ENCODE data around the gene MAPKAPK2. TPM values are rescaled to one million over a fixed set of nuclear protein-coding genes. Genes with fewer than 3 reads are reported as not detected.

The MAPKAPK2 gene
- total RNA-seq, 1 donor from 2014 or later: 20.7 TPM

DNA sequence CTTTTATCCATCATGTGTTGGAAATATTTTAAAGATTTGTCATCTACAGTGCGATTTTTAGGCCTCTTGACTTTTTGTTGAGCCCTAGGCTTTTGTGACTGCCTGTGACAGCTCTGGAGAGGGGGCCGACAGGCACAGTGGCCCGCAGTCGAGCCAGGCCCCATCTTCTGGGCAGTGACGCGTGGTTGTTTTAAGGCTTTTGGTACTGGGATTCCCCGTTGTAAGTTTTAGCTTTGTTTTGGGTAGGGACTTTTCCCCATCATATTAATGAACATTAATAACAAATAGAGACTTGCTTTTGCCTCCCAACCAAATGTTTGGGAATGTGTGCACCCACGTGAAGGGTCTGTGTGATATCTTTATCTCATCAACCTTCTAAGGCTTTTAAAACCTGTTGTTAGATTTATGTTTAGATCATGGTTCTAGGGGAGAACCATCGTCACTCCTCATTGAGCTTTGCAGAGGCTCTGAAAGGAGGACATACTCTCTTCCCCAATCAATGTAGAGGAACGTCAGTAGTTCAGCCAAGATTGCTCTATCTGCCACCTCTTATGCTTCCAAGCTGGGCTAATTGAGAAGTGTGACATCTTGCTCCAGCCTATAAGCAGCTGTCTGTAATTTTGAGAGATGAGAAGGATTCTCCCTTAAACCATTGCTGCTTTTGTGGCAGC, 34.6 kb downstream of the MAPKAPK2 start:
- DNase-seq (ENCODE audit: low spot score): no peak

DNA sequence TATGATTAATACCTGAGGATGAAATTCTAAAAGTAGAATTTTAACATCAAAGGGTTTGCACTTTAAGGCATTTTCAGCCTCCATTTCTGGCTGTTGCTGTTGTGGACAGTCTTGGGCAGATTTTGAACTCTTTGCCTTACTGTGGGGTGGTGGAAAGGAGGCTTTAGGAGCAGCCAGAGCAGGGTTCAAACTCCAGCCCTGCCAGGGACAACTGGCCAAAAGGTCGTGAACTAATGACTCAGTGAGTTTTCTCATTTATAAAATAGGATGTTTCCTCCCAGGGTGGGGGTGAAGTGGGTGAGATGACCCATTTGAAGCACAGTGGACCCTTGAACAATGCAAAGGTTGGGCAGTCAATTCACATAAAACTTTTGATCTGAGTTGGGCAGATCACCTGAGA, 36.7 kb downstream of the MAPKAPK2 start:
- DNase-seq (ENCODE audit: low spot score): no peak

DNA sequence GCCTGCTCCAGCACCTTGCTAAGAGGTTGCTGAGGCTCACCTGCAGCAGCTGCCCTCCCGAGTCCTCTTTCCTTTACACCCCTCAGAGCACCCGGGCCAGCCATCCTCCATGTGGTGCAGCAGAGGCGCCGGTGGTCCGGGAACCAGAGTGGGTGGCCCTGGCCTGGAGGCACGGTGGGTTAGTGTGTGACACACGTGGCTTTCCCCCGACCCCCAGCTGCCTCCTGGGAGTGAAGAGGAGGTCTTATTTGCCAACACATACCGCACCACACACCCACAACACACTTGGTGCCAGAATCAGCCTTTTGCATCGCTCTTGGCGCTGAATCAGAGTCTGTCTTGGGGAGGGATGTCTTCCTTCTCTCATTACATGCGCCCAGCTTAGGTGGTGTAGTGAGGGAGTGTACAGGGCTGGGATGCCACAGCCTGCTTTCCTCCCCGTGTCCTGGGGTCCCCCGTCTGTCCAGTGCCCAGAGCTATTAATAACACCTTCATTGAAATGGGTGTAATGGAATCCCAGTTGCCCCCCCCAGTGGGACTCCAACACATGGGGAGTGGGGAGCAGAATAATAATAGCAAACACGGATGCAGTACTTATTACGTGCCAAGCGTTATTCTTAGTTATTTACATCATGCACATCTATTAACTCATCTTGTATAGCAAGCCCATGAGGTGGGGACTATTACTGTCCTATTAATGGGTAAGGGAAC, 38.2 kb downstream of the MAPKAPK2 start:
- no peak for DNase-seq (ENCODE audit: low spot score)

DNA sequence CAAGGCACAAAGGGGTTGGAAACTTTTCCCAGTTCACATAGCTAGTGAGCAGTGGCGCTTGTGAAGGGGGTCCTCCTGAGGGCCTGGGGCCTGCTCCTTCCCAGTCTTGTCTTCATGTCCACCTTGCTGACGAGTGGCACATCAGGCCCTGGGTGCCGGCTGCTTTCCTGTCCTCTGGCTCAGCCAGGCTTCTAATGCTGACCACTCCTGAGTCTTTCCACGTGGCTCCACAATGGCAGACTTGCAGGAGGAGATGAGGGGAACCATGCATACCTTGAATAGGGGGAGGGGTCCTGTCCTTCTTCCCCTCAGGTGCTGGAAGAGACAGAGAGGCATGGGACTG, 38.7 kb downstream of the MAPKAPK2 start:
- DNase-seq (ENCODE audit: low spot score): no peak

DNA sequence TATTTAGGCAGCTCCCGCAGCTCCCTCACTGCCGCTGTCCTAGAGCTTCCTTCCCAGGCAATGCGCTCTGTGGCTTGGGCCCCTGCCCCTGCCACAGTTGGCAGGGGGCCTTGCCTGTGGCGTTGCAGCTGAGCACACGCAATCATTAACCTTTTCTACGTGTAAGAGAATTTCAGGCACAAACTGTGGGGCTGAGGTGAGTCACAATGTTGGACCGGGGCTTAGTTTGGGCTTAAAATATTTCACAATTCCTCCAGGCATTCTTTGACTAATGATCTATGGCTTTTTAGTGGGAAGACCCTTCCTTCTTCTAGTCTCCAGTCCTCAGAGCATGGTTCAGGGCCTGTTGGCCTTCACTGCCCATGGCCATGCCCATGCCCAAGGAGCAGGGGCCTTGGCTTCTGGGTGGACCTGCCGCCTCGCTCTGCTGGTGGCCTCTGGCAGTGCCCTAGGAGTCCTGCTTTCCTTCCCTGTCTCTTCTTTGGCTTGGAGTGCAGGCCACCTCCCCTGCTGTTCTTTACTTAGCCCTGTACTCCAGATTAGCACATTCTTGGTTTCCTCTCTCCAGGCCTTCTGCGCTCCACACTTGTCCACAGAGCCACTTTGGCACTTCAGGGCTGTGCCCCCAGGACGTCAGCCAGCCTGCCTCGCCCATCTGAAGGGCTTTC, 39.2 kb downstream of the MAPKAPK2 start:
- no peak for DNase-seq (ENCODE audit: low spot score)

DNA sequence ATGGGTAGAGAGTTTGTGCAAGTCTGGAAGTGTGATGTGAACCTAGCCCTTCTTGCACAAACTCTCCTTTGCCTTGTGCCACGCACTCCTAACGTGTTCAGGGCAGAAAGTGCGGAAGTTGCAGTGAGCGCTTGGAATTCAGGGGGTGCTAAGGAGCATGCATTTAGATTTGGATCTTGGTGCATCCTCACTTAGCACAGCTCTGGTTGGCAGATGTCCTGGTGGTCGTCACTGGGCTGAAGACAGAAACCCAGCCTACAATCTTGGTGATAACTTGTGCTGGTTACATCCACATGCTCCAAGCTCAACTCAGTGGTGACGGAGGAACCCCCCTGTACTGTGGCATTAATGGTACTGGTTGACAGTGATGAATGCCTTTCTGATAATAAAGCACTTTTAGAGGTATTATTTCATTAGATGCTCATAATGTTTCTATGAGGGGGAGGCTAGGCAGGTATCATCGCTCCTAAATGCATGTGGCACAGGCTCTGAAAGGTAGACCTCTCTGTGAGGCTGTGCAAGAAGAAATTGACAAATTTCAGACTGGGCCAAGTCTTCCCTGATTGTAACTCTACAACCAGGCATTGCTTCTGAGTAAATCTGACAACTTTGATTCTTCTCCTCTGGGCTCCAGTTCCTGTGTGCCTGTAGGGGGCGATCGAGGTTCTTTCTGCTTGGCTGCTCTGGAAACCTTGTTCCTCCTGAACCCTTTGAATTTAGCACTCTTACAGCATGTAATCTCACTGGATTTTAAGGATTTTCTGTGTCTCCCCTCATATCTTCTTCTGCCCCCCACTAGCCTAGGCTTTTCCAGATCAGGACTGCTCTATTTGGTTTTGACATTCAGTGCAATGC, 40.6 kb downstream of the MAPKAPK2 start:
- peak; percentile 28 for DNase-seq (ENCODE audit: low spot score)

DNA sequence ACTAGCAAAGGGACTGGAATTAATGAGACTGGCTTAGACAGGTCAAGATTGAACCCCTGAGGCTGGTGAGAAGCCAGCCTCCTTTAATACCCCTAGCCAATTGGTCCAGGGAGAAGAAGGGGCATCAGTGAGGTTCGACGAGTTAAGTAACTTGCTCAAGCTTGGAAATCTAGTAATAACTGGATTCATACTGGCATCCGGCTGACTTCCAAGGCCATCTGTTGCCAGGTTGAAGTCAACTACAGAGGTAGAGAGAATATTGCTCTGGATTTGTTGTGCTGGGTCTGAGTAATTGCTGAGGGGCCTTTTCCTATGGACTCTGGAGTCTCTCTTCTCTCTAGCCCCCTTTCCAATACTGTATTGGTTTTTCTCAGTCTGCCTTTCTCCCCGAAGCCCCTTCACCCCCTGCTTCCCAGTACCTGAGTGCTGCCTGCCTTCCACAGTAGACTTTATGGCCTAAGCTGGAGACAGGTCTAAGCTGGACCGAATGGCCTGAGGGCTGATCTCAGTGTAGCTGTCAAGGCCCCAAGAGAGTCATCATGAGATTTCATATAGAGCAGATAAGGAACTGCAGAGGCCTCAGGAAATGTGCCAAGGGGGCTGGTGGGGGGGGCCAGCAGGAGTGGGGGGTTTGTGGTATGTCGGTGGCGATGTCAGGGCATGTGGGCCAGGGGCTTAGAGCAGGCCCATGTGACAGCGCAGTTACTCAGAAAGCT, 43.4 kb downstream of the MAPKAPK2 start:
- no peak for DNase-seq (ENCODE audit: low spot score)

DNA sequence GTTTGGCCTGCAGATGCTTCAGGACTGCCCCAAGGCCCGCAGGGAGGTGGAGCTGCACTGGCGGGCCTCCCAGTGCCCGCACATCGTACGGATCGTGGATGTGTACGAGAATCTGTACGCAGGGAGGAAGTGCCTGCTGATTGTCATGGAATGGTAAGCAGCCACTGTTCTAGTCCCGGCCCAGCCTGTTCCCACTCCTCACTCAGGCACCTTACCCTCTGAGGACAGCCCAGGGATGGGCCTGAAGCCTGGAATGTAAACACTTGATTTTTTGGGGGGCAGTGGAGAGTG, 43.9 kb downstream of the MAPKAPK2 start:
- no peak for DNase-seq (ENCODE audit: low spot score)

DNA sequence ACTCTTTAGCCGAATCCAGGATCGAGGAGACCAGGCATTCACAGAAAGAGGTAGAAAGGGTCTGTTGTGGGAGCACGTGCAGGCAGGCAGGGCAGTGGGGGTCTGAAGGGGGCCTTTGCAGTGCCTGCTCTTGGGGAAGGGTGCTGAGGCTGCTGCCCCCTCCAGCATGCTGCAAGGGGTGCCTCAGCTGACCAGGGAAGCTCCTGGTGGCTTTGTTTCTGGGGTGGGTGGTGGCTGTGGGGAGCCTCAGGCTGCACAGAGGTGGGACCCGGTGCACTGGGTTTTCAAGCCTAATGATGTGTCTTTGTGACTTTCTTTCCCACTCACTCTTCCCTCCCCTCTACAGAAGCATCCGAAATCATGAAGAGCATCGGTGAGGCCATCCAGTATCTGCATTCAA, 44.3 kb downstream of the MAPKAPK2 start:
- DNase-seq (ENCODE audit: low spot score): no peak

DNA sequence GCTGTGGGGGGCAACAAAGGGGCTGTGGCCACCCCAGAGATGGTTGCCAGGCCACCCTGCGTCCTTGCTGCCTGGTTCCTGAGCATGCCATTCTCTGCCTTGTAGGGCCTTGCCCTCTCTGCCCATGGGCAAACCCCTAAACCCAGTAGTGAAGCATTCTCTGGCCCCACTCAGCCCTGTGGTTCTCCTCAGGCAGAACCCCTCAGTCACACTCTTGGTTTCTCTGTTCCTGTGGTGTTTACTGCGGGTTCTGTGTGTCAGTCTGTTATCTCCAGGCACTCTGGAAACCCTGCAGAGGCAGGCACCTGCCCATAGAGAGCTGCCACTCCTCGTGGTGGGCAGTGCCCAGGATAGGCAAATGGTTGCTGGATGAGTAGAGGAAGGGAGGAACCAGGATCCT, 44.8 kb downstream of the MAPKAPK2 start:
- no peak for DNase-seq (ENCODE audit: low spot score)

DNA sequence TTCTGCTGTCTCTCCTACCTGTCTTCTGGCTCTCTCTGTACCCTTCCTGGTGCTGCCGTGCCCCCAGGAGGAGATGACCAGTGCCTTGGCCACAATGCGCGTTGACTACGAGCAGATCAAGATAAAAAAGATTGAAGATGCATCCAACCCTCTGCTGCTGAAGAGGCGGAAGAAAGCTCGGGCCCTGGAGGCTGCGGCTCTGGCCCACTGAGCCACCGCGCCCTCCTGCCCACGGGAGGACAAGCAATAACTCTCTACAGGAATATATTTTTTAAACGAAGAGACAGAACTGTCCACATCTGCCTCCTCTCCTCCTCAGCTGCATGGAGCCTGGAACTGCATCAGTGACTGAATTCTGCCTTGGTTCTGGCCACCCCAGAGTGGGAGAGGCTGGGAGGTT, 47.8 kb downstream of the MAPKAPK2 start:
- DNase-seq (ENCODE audit: low spot score): no peak

DNA sequence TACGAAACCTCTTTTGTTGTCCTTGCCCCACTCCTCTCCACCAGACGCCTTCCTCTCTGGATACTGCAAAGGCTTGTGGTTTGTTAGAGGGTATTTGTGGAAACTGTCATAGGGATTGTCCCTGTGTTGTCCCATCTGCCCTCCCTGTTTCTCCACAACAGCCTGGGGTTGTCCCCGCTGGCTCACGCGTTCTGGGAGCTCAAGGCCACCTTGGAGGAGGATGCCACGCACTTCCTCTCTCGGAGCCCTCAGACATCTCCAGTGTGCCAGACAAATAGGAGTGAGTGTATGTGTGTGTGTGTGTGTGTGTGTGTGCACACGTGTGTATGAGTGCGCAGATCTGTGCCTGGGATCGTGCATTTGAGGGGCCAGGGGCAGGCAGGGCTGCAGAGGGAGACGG, 48.3 kb downstream of the MAPKAPK2 start:
- DNase-seq (ENCODE audit: low spot score): no peak

DNA sequence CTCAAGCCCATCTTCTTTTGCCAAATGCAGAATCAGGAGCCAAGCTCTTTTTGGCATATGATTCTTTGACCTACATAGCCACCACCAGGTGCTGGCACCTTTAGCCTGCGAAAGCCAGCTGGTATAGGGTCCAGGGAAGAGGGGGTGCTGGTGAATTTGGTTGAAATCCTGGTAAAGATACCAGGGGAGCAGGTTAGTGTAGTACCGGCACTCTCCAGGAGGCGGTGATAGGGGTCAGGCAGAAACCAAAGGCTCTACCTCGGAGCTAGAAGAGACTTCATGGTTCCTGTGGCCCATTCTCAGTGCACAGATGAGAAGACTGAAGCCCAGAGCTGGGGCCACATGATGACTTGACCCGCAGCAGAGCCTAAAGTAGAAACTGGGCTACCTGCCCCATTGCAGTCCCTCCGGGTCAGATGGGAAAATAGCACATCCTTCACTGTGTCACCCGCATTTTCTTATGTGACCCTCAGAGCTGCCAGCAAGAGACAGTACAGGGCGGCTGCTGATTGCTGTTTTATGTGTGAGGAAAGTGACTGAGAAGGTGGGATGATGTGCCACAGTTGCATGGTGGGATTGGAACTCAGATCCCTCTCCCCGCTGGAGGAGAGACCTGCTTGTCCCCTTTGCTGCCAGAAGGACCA, 49.9 kb downstream of the MAPKAPK2 start:
- no peak for DNase-seq (ENCODE audit: low spot score)

DNA sequence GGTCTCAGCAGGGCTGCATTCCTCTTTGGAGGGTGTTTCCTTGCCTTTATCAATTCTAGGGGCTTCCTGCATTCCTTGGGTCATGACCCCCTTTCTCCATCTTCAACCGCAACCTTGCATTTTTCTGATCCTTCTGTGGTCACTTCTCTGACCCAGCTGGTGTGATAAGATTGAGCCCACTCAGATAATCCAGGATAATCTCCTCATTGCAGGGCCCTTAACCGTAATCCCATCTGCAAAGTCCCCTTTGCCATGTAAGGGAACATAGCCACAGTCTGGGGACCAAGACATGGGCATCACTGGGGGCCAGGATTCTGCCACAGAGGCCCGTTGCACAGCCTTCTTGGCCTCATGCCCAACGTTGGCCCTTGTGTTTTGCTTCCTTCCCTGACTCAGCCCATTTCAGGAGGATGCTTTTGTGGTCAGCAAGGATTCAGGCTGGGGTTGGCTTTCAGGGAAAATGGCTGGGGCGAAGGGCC, 50.9 kb downstream of the MAPKAPK2 start:
- no peak for DNase-seq (ENCODE audit: low spot score)

DNA sequence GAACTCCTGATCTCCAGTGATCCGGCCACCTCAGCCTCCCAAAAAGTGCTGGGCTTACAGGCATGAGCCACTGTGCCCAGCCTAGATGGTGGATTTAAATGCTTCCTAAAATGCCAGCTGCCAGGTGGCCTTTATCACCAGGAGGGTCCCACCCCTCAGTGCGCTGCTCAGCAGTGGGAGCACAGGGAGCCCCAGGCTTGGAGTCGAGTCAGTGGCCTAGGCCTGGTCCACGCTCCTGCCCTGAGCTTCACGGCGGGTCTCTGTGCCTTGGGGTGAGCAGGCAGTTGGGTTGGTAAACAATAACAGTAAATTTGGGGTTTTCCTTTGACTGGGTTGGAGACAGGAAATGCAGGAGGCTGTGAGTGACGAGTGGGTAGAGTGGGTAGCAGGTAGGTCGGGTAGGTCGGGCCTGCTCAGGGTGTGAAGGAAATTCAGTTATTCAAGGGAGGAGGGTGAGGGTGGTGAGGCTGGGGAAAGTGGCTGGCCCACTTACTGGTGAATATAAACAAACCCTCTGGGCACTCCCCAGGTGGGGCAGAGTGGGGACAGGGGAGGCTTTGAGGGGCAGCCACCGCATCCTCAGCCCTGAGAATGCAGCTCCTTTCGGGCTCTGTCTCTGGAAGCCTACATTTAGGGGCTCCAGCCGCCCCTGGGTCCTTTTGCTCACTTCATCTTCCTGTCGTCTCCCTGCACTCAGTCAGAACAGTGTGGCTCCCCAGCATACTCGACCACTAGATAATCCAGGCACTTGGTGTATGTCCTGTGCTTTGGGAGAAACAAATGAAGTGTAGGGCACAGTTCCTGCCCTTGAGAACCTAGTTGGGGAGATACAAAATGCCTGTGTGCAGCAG, 52.4 kb downstream of the MAPKAPK2 start:
- no peak for DNase-seq (ENCODE audit: low spot score)

DNA sequence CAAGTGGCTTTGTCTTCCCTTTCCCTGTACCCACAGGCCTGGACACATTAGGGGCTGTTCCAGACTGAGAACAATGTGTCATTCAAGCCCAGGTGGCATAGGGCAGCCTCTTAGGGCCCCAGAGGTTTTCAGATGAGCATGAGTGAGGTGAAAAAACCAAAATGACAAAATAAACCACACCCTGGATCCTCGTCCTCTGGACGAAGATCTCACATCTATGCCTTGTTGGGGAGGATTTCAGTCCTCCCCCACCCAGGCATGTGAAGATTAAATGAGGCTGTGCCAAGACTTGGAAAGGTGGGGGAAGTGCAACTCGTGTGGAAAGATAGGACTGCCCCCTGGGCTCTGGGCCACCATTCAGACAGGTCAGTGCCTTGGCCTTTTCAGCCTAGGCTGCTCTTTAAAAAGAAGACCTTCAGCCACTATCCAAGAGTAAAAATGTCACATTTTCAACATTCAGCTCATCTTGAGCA, 53.1 kb downstream of the MAPKAPK2 start:
- no peak for DNase-seq (ENCODE audit: low spot score)

DNA sequence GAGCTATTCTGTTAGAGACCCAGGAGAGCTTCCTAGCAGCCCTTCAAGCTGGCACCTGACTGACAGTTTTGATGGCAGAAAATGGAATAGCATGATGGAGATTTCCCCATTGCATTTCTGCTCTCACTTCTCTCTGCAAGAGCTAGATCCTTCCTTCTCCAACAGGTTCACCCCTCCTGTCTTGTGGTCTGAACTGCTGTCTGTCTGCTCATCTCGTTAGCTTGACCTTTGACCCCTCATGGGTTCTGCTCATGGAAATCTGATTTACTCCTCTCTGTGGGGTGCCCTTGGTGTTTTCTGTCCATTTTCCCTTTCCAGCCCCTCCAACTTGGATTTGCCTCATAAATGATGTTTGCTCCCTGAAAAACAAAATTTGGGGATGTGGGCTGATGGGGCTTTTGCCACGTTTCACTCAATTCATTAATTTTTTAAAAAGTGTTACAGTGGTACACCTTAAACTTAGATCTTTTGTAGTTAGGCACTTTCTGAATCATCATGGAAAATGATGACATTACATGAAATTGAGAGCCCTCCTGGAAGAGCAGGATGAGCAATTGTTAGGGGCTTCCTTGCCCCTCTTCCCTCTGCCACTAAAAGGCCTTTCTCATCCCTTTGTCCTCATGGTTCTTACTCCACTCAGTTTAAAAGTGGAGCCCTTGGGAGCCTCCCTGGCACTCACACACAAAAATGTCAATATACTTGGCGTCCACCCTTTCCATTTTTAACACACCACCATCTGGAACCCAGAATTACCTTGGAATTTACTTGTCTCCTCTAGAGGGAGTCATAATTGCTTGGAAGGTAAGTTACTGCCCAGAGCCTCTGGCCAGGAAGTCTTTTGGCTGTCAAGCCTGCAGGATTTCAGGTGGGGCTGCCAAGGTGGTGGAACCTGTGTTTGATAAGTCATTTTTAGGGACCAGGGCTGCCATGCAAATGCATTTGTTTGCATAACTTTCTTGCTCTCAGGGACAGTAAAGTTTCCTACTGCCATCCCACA, 54.0 kb downstream of the MAPKAPK2 start:
- no peak for DNase-seq (ENCODE audit: low spot score)

DNA sequence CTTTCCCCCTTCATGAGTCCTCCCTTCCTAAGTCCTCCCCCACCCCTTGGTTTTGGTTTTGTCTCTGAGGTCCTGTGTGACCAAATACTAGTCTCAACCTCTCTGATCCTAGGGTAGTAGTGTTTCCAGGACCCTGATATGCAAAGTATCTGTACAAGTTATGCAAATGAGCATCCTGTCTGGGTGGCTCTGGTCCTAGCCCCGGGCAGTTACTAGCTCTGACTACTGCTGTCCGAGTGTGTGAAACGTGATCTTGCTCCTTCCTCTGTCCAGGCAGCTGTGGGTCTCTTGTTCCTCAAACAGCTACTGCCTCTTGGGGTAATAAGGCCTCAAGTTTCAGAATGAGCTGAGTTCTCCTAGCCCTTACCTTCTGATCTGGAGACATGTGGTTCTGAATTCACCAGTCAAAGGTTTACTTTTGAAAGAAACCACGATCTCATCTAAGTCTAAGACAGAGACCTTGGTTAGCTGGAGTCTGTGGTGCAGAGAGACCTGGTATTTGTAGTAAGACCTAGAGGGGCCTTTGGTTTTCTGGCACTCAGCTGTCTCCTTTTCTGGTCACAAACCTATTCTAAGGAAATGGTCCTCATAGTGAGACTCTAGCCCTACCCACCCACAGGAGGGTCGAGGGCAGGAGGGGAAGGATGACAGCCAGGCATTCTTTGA, 54.8 kb downstream of the MAPKAPK2 start:
- DNase-seq (ENCODE audit: low spot score): peak; percentile 45

Measured in umbilical cord (tissue), 2 donors.